Esophagus (tissue), 2 donors: Measurements from ENCODE around the gene C2CD4D. TPM values are rescaled to one million over a fixed set of nuclear protein-coding genes. Genes with fewer than 3 reads are reported as not detected.
"Not testable (repeated sequence)": the region's sequence is repeated elsewhere in the genome, so short reads cannot be mapped to it uniquely, and the experiment has no call there.

Source experiments
- H3K27ac ChIP-seq, 2 donors: one replicate each; pipeline ENCODE4 v1.5.1; 2013; ENCODE audit warnings: low read depth in 2 of 2, mild to moderate bottlenecking in 2 of 2, inconsistent platforms in 1 of 2, low read length in 1 of 2, moderate library complexity in 1 of 2
- H3K27me3 ChIP-seq, 2 donors: one replicate each; pipeline ENCODE4 v1.6.1; 2013; ENCODE audit warnings: low read length in 2 of 2, control low read depth in 1 of 2, mild to moderate bottlenecking in 1 of 2; ENCODE audit not compliant: insufficient read depth in 2 of 2, control insufficient read depth in 1 of 2
- H3K36me3 ChIP-seq, 2 donors: one replicate each; pipeline ENCODE4 v1.6.1; 2013; ENCODE audit warnings: low read length in 1 of 2; ENCODE audit not compliant: control insufficient read depth in 2 of 2, insufficient read depth in 2 of 2
- H3K4me1 ChIP-seq, 2 donors: one replicate each; pipeline ENCODE4 v1.6.1; 2013; ENCODE audit warnings: low read length in 1 of 2; ENCODE audit not compliant: control insufficient read depth in 2 of 2, insufficient read depth in 2 of 2
- H3K4me3 ChIP-seq, 2 donors: one replicate each; pipeline ENCODE4 v1.5.1; 2013; ENCODE audit warnings: low read length in 2 of 2, mild to moderate bottlenecking in 2 of 2, low read depth in 1 of 2, moderate library complexity in 1 of 2
- H3K9me3 ChIP-seq, 2 donors: one replicate each; pipeline ENCODE4 v1.6.1; 2013; ENCODE audit warnings: mild to moderate bottlenecking in 2 of 2, low read depth in 1 of 2, low read length in 1 of 2, moderate library complexity in 1 of 2; ENCODE audit not compliant: control insufficient read depth in 2 of 2, insufficient read depth in 1 of 2
- WGBS, 2 donors: extraction: QIAGEN DNeasy Blood & Tissue Kit; methylation state at CpG; one replicate each; pipeline ENCODE4 v1.1.7; 2013; 5-methylcytosine and 5-hydroxymethylcytosine counted together
- polyA plus RNA-seq, 2 donors: library from polyadenylated mRNA; stranded (reverse); fragments of 200-250 nt; gene quantifications; one replicate each; pipeline ENCODE4 v1.2.3, GENCODE V29; 2013
- donor health status: healthy with polysubstance abuse.
- donor health status: Bipolar disorder and iron deficiency.

C2CD4D gene
- polyA plus RNA-seq, 2 donors: 0.12 to 0.19 TPM

DNA sequence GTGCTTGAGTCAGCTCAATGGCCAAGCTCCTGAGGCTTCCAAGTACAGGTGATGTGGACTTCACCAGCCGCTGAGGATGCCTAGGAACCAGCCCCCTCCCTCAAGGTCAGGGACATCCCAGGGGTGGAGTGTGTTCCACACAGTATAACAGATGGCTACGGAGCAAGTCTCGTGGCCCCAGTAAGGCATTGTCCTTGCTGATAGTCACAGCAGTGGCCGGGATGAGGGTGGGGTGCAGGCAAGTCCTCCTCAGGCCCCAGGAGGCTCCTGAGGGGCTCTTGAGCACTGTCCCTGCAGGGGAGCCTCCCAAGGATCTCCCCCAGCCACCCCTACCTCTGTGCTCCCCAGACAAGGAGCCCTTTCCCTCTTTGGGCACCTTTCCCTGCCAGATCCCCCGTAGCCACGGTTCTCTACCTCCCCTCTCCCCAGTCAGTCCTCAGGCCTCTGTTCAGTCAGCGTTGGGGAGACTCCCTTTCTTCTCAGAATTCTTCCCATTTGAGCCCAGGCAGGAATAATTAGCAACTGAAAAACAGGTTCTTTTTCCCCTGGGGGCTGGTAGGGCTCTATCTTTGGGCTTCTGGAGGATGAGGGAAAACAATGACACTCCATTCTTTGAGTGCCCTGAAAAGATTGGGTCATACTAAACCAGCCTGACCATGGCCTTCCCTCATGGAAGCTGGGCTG lies 21.0 kb upstream of the C2CD4D start:
- 66 to 71% methylated on average over 7 of the region's 7 CpGs for WGBS, 2 donors
- no peak overlapping the region for H3K4me3 ChIP-seq

DNA sequence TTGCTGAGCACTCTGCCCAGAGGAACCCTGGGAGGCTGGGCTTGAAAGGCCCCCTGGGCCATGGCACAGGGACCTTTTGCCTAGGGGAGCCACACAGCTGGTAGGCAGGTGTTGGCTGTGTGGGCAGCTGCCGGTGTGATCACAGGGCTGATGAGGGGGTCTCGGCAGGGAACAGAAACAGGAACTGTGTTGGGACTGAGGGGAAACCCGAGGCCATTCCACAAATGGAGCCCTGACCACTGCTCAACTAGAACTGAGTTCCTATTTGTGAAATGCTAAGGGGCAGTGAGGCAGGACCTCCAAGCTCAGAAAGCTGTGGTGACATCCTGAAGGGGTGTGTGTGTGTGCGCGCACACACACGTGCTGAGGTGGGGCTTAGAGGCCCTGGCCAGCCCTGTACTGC lies 20.3 kb upstream of the C2CD4D start:
- no peak overlapping the region for H3K27ac ChIP-seq

More for the DNA sequence above, 21.0 kb upstream of the C2CD4D start:
- no peaks in the 10 kb centered on the region for H3K27me3 ChIP-seq
- H3K9me3 ChIP-seq: no peaks in the 10 kb centered on the region
- peaks cover 7 to 21% of the 10 kb centered on the region in 2 donors for H3K4me1 ChIP-seq
- peaks cover 0 to 5% of the 10 kb centered on the region in 2 donors for H3K36me3 ChIP-seq
- no peak overlapping the region for H3K27ac ChIP-seq

GRCh38 chr1:151858886-151859665 lies 19.5 kb upstream of the C2CD4D start:
- H3K27ac ChIP-seq: peak overlapping the region in 1 of 2 donors; percentile 49
- no peaks in the 10 kb centered on the region for H3K27me3 ChIP-seq
- no peak overlapping the region for H3K4me3 ChIP-seq
- no peaks in the 10 kb centered on the region for H3K9me3 ChIP-seq
- WGBS, 2 donors: 87 to 88% methylated on average over 6 of the region's 6 CpGs
- H3K36me3 ChIP-seq: no peaks in the 10 kb centered on the region
- peaks cover 2 to 21% of the 10 kb centered on the region in 2 donors for H3K4me1 ChIP-seq

More for the DNA sequence above, 20.3 kb upstream of the C2CD4D start:
- H3K9me3 ChIP-seq: no peaks in the 10 kb centered on the region
- no peaks in the 10 kb centered on the region for H3K27me3 ChIP-seq
- H3K4me3 ChIP-seq: no peak overlapping the region
- H3K4me1 ChIP-seq: peaks cover 7 to 21% of the 10 kb centered on the region in 2 donors
- 81 to 89% methylated on average over 6 of the region's 6 CpGs for WGBS, 2 donors
- peaks cover 0 to 2% of the 10 kb centered on the region in 2 donors for H3K36me3 ChIP-seq

- Histone ChIP-seq H3K9me3 (no peaks in the 10 kb centered on the region), H3K36me3 (no peaks in the 10 kb centered on the region), H3K4me1 (peaks cover 6 to 25% of the 10 kb centered on the region in 2 donors), H3K27me3 (no peaks in the 10 kb centered on the region), H3K27ac (peak overlapping the region; percentile 53 to 67), H3K4me3 (no peak overlapping the region)
- 49 to 57% methylated on average over 3 of the region's 3 CpGs for WGBS, 2 donors
These were observed 18.6 kb upstream of the C2CD4D start for GRCh38 chr1:151858030-151858746.

DNA sequence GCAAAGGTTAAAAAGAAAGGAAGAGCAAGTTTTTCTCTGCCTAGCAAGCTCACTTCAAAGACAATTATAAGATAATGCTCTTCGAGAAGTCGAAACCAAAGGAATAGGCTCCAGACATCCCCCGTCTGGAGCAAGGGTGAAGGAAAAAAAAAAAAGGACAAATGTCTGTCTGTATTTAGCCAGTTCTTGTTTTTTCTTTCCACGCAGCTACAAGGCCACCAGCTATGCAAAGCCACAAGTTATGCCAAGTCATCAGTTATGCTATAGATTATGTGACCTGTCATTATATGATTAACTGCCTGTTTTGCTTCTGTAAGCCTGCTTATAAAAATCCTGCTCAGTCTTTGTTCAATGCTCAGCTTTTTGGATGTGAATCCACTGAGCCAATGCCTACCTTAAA lies 16.3 kb upstream of the C2CD4D start:
- Histone ChIP-seq H3K27ac (no peak overlapping the region), H3K4me3 (no peak overlapping the region)

DNA sequence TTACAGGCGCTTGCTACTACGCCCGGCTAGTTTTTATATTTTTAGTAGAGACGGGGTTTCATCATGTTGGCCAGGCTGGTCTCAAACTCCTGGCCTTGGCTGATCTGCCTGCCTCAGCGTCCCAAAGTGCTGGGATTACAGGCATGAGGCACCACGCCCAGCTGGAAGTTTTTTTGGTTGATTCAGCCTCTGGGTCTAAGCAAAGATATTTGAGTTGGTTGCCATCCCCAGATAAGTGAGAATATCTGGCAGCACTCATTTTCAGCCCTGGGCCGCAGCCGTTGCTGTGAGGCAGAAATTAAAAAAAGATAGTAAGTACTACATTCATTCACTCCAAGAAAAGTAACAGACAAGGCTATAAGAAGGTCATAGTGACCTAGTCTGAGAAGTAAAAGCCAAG lies 15.9 kb upstream of the C2CD4D start:
- H3K27ac ChIP-seq, H3K4me3 ChIP-seq, H3K27me3 ChIP-seq, H3K9me3 ChIP-seq, H3K36me3 ChIP-seq: not testable (repeated sequence)
- H3K4me1 ChIP-seq: peaks cover 8 to 17% of the 10 kb centered on the region in 2 donors
- 51 to 70% methylated on average over 8 of the region's 8 CpGs for WGBS, 2 donors

More for the DNA sequence above, 16.3 kb upstream of the C2CD4D start:
- WGBS, 2 donors: 23 to 36% methylated on average over 4 of the region's 4 CpGs
- Histone ChIP-seq H3K36me3 (no peaks in the 10 kb centered on the region), H3K27me3 (no peaks in the 10 kb centered on the region), H3K4me1 (peaks cover 8 to 20% of the 10 kb centered on the region in 2 donors), H3K9me3 (peaks cover 0 to 2% of the 10 kb centered on the region in 2 donors)

DNA sequence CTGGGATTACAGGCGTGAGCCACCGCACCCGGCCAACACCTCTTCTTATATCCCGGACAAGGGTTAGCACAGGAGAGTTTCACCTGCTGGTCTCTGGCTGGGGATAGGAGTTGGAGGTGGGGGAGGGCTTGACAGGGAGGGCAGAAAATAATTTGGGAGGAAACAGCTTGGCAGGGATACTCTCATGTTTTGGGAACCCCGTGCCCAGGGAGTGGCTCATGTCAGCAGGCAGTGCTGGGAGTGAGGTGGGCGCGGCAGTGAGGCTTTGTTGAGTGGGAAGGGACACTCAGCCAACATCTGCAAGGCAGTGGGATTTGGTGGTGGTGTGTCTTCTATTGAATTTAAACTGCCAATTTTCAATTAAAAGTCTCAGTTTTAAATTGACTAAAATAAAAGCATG lies 15.0 kb upstream of the C2CD4D start:
- H3K4me1 ChIP-seq: peaks cover 6 to 12% of the 10 kb centered on the region in 2 donors
- H3K27ac ChIP-seq: no peak overlapping the region

DNA sequence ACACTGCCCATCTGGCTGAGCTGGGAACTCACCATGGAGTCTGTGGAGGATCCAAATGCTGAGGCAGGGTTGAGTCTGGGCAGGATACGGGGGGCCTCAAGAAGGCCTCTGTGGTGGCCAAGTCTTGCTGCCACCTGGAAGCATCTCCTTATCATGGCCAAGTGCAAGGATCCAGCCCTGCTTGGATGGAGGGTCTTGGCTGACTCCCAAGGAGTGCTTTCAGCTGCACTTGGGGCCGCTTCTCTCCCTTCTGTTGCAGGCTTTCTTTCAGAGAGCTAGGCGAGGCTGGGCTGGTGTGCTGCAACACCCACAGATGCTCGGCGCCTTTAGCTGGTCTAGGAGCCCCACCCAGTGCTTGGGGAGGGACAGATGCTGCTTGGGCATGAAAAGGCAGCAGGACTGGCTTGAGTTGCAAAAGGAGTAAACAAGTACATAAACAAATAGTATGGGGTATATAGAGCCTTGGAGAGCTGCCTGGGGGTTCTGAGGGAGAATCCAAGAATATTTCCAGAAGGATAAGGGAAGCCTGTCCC lies 13.9 kb upstream of the C2CD4D start, which contains the start of gene THEM5:
Gene THEM5 (minus strand): TSS at position 302 of the 533 bp plus-strand sequence. CDS start 147 bp downstream, at position 155.
- Histone ChIP-seq H3K9me3 (peaks cover 0 to 2% of the 10 kb centered on the region in 2 donors), H3K4me3 (no peak within 1 kb of the TSS), H3K27me3 (no peaks in the 10 kb centered on the region), H3K36me3 (no peaks in the 10 kb centered on the region), H3K27ac (peak within 1 kb of the TSS in 1 of 2 donors; percentile 2), H3K4me1 (peaks cover 6 to 8% of the 10 kb centered on the region in 2 donors)
- WGBS, 2 donors: 48 to 58% methylated on average over 5 of the region's 5 CpGs

More for the DNA sequence above, 15.0 kb upstream of the C2CD4D start:
- Histone ChIP-seq H3K9me3 (peaks cover 0 to 2% of the 10 kb centered on the region in 2 donors), H3K36me3 (no peaks in the 10 kb centered on the region), H3K4me3 (no peak overlapping the region), H3K27me3 (no peaks in the 10 kb centered on the region)
- 76 to 77% methylated on average over 7 of the region's 7 CpGs for WGBS, 2 donors

DNA sequence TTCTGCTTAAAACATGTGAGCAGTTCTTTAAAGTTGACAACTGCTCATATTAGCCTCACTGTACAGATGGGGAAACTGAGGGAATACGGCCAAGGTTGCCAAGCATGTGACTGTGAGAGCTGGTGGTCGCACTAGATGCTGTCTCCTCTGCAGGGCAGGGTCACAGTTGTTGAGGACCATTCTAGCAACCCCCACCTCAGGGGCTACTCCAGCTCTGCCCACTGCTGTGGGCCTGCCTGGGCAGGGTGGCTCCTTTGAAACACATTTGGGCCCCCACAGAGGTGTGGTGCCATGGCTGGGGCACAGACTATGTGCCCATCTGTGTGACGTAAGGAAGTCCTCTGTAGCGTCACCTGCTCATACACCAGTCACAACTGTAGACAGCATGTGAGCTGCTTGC lies 13.1 kb upstream of the C2CD4D start:
- Histone ChIP-seq H3K4me1 (peaks cover 6 to 7% of the 10 kb centered on the region in 2 donors), H3K36me3 (no peaks in the 10 kb centered on the region), H3K27me3 (no peaks in the 10 kb centered on the region), H3K4me3 (no peak overlapping the region), H3K9me3 (peaks cover 0 to 2% of the 10 kb centered on the region in 2 donors), H3K27ac (no peak overlapping the region)
- WGBS, 2 donors: 88 to 93% methylated on average over 4 of the region's 4 CpGs
